ENCODE data around the gene ZSWIM7. TPM values are rescaled to one million over a fixed set of nuclear protein-coding genes. Genes with fewer than 3 reads are reported as not detected.

ZSWIM7 gene
- total RNA-seq, 2 experiments from 2014 or later: 19.6 to 21.8 TPM

DNA sequence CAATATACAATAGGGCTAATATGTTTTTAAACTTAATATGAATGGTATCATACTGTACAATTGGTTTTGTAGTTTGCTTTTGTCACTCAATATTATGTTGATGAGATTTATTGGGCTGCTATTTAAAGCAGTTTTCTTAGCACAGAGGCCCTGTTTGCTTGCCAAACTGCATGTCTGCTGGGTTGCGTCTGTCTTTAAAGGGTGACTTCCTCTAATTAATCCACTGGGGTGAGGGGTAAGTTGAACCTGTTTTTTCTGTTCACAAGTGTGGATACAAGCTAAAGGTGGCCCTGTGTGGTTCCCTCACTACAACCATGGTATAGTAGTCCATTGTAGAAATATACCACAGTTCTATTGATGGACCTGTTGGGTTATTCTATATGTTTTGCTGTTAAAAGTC lies 19.8 kb upstream of the ZSWIM7 start:
- ATAC-seq (ENCODE audit: low read depth) (no peak), DNase-seq (no peak)
- H3K27ac Mint-ChIP-seq: no peak overlapping the region
- POLR2A ChIA-PET: no interaction called here
- H3K4me3 Mint-ChIP-seq: no peak overlapping the region
- H3K4me1 Mint-ChIP-seq: peaks cover 18% of the 10 kb centered on the region
- no peaks in the 10 kb centered on the region for H3K27me3 Mint-ChIP-seq
- no peaks in the 10 kb centered on the region for H3K9me3 Mint-ChIP-seq
- peaks cover 40% of the 10 kb centered on the region for H3K36me3 Mint-ChIP-seq

DNA sequence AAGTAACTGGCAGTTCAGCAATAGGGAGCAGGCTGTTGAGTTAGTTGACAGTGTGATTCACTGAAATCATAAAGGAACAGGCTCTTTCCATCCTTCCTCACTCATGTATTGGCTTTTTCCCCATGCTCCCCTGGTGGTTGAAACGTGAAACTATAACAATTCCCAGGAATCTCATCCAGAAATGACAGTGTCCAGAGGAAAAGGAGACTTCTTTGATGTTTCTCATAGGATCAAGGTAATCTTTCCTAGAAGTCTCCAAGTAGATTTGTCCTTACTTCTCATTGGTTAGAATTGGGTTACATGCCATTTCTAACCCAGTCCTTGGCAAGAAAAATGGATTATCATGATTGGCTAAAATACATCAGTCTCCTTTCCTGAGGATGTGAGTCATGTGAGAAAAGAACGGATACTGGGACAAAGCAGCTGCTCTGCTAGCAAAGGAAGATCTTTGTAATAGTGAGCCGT lies 14.5 kb upstream of the ZSWIM7 start:
- Mint-ChIP-seq H3K36me3 (peaks cover 25% of the 10 kb centered on the region), H3K27me3 (no peaks in the 10 kb centered on the region), H3K9me3 (no peaks in the 10 kb centered on the region), H3K4me3 (no peak overlapping the region), H3K27ac (no peak overlapping the region), H3K4me1 (peaks cover 6% of the 10 kb centered on the region)
- ATAC-seq (ENCODE audit: low read depth): no peak
- POLR2A ChIA-PET: no interaction called here
- no peak for DNase-seq

DNA sequence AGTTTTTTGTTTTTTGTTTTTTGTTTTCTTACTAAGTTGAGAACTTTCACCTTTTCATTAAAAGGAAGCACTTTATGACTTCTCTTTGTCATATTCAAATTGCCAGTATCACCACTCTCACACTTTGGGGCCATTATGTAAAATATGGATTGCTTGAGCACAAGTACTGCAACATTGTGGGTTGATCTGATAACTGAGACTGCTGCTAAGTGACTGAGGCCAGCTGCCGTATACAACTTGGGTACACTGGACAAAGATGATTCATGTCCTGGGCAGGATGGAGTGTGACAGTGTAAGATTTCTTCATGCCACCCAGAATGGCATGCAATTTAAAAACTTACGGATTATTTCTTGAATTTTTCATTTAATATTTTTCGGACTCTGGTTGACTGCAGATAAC lies 7.9 kb upstream of the ZSWIM7 start:
- H3K9me3 Mint-ChIP-seq: no peaks in the 10 kb centered on the region
- no peak for ATAC-seq (ENCODE audit: low read depth)
- peaks cover 8% of the 10 kb centered on the region for H3K4me1 Mint-ChIP-seq
- H3K27ac Mint-ChIP-seq: no peak overlapping the region
- POLR2A ChIA-PET: no interaction called here
- no peak for DNase-seq
- H3K4me3 Mint-ChIP-seq: no peak overlapping the region
- H3K27me3 Mint-ChIP-seq: no peaks in the 10 kb centered on the region
- H3K36me3 Mint-ChIP-seq: peaks cover 49% of the 10 kb centered on the region

DNA sequence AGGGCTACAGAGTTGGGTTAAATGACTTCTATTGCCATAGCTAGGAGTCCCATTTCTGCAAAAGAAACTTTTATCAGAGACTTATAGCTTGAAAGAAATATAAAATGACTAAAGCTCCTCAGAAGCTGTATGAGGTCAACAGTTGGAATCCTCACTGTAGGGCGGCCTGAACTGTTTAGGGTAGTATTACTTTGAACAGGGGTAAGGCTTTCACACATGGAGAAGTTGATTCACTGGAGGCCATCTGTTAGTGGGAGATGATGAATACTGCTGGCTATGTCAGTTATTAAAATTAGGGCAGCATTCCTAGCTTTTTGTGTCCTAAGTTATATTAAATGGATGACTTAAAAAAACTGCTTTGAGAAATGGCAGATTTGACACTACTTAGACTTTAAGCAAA lies 6.1 kb upstream of the ZSWIM7 start:
- Mint-ChIP-seq H3K4me1 (peaks cover 21% of the 10 kb centered on the region), H3K4me3 (no peak overlapping the region), H3K27ac (no peak overlapping the region), H3K36me3 (peaks cover 61% of the 10 kb centered on the region), H3K9me3 (no peaks in the 10 kb centered on the region), H3K27me3 (no peaks in the 10 kb centered on the region)
- POLR2A ChIA-PET: interaction anchor here (0.6 kb wide), 1 partner anchor 19 kb away, joined by 3 read pairs; no protein-coding TSS in a partner anchor
- no peak for DNase-seq
- no peak for ATAC-seq (ENCODE audit: low read depth)

DNA sequence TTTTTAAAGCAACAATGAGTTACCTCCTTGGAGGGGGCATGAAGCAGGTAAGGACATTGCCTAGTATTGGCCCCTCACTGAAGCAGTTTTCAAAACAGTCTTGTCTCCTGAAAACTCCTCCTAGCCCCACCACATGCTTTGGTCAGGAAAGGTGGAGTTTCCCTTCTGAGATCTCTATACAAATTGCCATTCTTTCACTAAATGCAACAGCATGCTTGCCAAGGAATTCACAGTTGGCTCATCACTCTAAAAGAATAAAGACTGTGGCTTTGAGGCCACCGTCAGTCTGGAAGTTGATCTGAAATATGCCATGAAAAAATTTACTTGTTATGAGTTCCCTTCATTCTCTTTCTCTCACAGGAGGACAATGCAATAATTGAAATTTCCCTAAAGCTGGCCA lies 4.3 kb upstream of the ZSWIM7 start:
- Mint-ChIP-seq H3K4me1 (peaks cover 25% of the 10 kb centered on the region), H3K27me3 (no peaks in the 10 kb centered on the region), H3K27ac (no peak overlapping the region), H3K4me3 (no peak overlapping the region), H3K9me3 (no peaks in the 10 kb centered on the region), H3K36me3 (peaks cover 60% of the 10 kb centered on the region)
- POLR2A ChIA-PET: no interaction called here
- no peak for DNase-seq
- no peak for ATAC-seq (ENCODE audit: low read depth)

DNA sequence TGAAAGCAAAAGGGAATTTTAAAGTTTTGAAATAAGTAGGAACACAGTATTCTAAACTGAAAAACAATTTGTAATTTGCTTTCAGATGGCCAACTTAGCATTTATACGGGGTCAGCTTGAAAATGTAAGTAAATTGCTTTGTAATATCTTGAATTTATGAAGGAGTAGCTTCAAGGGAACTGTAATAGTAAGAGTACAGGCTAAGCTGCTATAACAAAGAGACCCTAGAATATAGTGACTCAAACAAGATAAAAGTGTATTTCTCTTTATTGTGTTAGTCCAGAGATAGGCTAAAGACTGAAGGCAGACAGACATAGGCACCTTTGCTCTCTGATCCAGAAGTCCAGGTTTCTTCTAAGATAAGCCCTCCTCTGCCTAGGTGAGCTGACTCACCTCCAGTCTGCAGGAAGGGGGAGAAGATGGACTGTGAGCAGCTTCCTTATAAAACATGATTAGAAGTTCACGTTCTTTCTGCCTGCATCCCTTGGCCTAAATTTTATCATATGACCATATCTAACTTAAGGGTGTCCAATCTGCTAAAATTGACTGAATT lies 3.3 kb upstream of the ZSWIM7 start:
- peaks cover 50% of the 10 kb centered on the region for H3K36me3 Mint-ChIP-seq
- peaks cover 23% of the 10 kb centered on the region for H3K4me1 Mint-ChIP-seq
- no peaks in the 10 kb centered on the region for H3K27me3 Mint-ChIP-seq
- H3K4me3 Mint-ChIP-seq: no peak overlapping the region
- H3K9me3 Mint-ChIP-seq: no peaks in the 10 kb centered on the region
- DNase-seq (no peak), ATAC-seq (ENCODE audit: low read depth) (no peak)
- POLR2A ChIA-PET: no interaction called here
- no peak overlapping the region for H3K27ac Mint-ChIP-seq

DNA sequence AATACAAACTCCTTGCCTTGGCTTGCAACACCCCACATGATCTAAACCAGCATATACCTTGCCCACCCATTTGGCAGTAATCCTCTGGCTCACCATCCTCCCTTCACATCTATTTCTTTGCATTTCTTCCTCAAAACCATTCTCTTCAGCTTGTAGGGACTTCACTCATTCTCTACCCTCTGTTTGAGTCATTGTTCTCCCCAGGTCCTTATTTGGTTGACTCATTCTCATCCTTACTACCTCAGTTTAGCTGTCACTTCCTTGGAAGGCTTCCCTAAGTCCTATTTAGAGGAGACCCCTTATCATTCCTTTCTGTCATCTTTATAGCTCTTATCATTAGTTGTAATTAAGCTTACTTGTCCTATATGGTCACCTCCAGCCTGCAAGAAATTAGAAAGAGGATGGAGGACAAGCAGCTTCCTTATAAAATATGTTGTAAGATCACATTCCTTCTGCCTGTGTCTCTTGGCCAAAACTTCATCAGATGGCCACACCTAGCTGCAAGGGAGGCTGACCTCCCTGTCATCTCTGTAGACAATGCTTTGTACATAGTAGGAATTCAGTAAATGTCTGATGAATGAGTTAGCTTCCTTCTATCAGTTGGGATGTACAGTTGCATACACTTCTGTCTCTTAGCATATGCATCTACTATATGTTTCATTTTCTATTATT lies 1.9 kb upstream of the ZSWIM7 start:
- DNase-seq (no peak), ATAC-seq (ENCODE audit: low read depth) (no peak)
- POLR2A ChIA-PET: interaction anchor here (0.6 to 4.7 kb wide), 4 partner anchors 11 to 147 kb away, joined by 3 to 37 read pairs (median 4); partner anchors contain the start of gene ADORA2B
- peak overlapping the region; percentile 86 for H3K27ac Mint-ChIP-seq
- H3K4me1 Mint-ChIP-seq: peaks cover 26% of the 10 kb centered on the region
- peak overlapping the region; percentile 89 for H3K4me3 Mint-ChIP-seq
- H3K27me3 Mint-ChIP-seq: no peaks in the 10 kb centered on the region
- peaks cover 44% of the 10 kb centered on the region for H3K36me3 Mint-ChIP-seq
- H3K9me3 Mint-ChIP-seq: no peaks in the 10 kb centered on the region

DNA sequence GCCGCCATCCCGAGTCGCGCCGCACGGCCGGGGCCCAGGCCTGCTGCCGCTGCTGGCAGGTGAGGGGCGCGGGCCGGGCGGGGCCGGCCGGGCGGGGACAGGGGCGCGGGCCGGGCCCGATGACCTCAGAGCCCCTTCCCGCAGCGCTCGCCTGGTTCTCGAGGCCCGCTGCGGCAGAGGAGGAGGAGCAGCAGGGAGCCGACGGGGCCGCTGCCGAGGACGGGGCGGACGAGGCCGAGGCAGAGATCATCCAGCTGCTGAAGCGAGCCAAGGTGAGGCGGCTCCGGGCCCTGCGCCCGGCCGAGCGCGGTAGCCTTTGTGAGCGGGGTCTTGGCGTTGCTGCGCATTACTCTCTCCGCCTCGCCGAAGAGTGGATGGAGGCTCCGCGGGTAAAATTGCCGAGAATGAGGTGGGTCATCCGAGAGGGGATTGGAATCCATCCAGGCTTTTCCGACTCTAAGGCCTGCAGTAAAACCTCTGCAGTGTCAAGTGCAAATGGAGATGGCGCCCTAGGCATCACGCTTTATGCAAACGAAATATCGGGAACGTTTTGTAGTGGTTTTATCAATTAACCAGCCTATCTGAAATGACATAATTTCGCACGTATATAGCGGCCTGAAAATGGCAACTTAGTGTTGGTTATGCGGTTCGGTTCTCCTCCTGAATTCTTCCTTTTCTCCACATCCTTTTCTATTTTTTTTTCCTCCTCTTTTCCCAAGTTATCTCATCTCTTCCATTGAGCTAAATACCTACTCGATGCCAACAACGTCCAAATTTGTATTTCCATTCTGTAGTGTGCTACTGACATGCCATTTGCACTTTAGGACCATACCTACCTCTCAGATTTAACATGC lies 697 bp upstream of the ZSWIM7 start:
- Mint-ChIP-seq H3K27me3 (no peaks in the 10 kb centered on the region), H3K4me1 (peaks cover 26% of the 10 kb centered on the region), H3K9me3 (no peaks in the 10 kb centered on the region), H3K4me3 (peak overlapping the region; percentile 89), H3K27ac (peak overlapping the region; percentile 86), H3K36me3 (peaks cover 41% of the 10 kb centered on the region)
- ATAC-seq (ENCODE audit: low read depth) (peak; percentile 36), DNase-seq (no peak)
- POLR2A ChIA-PET: interaction anchor here (0.6 to 4.7 kb wide), 9 partner anchors 11 to 416 kb away, joined by 3 to 37 read pairs (median 4); partner anchors contain the start of genes ADORA2B, NCOR1 and PIGL

DNA sequence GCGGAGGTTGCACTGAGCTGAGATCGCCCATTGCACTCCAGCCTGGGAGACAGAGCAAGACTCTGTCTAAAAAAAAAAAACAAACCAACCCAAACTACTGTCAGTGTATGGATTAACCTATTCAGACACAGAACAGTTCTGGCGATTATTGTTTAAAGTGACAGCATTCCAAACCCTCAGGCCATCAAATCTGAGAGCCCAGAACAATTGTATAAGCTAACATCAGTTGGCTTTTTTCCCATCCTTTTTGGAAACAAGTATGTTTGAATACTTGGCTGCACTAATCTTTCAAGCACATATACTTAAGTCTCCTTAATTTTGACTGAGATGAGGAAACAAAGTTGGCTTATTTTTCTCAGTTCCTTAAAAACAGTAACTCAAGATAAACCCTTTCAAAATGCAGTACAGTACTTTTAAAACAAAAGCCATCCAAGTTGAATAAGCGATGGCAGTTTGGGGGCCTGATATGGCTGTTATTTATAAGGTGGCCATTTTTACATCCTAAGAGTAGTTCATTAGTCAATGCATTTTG lies 1.4 kb downstream of the ZSWIM7 start:
- no peaks in the 10 kb centered on the region for H3K27me3 Mint-ChIP-seq
- DNase-seq (no peak), ATAC-seq (ENCODE audit: low read depth) (no peak)
- POLR2A ChIA-PET: interaction anchor here (4.7 kb wide), 1 partner anchor 53 kb away, joined by 37 read pairs; the partner anchor contains the start of gene ADORA2B
- peak overlapping the region; percentile 97 for H3K4me3 Mint-ChIP-seq
- H3K4me1 Mint-ChIP-seq: peaks cover 26% of the 10 kb centered on the region
- H3K36me3 Mint-ChIP-seq: peaks cover 29% of the 10 kb centered on the region
- H3K27ac Mint-ChIP-seq: peak overlapping the region; percentile 99
- no peaks in the 10 kb centered on the region for H3K9me3 Mint-ChIP-seq

DNA sequence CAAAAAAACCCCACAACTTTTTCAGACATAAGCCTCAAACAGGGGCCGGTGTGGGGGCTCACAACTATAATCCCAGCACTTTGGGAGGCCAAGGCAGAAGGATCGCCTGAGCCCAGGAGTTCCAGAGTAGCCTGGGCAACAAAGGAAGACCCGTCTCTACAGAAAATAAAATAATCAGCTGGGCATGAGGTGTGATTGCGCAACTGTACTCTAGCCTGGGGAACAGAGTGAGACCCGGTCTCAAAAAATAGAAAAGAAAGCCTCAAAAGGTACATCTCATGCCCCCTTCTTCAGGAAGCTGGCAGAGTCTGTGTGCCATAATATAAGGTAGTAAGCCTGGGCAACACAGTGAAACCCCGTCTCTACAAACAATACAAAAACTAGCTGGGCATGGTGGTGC lies 3.2 kb downstream of the ZSWIM7 start:
- peaks cover 11% of the 10 kb centered on the region for H3K36me3 Mint-ChIP-seq
- POLR2A ChIA-PET: no interaction called here
- H3K27me3 Mint-ChIP-seq: no peaks in the 10 kb centered on the region
- H3K4me1 Mint-ChIP-seq: peaks cover 17% of the 10 kb centered on the region
- no peak overlapping the region for H3K27ac Mint-ChIP-seq
- H3K4me3 Mint-ChIP-seq: no peak overlapping the region
- ATAC-seq (ENCODE audit: low read depth) (no peak), DNase-seq (no peak)
- H3K9me3 Mint-ChIP-seq: no peaks in the 10 kb centered on the region

DNA sequence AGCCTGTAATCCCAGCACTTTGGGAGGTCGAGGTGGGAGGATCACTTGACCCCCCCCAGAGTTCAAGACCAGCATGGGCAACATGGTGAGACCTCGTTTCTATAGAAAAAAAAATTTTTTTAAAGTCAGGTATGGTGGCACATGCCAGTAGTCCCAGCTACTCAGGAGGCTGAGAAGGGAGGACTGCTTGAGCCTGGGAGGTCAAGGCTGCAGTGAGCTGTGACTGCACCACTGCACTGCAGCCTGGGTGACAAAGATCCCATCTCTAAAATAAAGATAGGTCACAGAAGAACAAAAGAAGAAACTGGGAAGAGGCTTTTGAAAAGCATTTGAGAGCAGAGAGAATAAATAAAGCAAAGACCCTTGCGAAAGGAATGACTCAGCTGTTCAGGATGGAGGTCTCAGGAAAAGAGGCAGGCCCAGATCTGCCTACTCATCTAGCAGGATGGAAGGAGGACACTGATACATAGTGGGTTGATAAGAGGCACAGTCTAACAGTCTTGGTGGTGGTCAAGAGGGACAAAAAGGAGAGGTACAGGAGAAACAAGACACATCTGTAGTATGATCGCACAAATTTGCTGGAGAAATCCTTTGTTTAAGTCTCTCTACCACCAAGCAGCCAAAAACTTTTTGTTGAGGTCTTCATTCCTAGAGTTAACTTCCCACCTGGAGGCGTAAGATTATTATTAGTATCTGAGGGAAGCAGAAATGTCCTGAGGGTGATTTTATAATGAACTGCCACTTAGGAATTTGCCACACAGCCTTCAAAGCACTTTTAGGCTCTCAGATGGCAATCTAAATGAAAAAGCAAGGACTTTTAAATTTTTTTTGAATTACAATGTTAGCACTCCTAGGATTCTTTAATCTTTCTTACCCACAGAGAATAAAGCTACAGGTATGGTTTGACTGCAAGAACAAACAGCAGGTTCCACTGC lies 17.6 kb downstream of the ZSWIM7 start:
- H3K4me3 Mint-ChIP-seq: no peak overlapping the region
- ATAC-seq (ENCODE audit: low read depth) (no peak), DNase-seq (no peak)
- no peaks in the 10 kb centered on the region for H3K27me3 Mint-ChIP-seq
- H3K4me1 Mint-ChIP-seq: peaks cover 21% of the 10 kb centered on the region
- H3K27ac Mint-ChIP-seq: peak overlapping the region; percentile 46
- peaks cover 47% of the 10 kb centered on the region for H3K36me3 Mint-ChIP-seq
- POLR2A ChIA-PET: no interaction called here
- H3K9me3 Mint-ChIP-seq: no peaks in the 10 kb centered on the region

DNA sequence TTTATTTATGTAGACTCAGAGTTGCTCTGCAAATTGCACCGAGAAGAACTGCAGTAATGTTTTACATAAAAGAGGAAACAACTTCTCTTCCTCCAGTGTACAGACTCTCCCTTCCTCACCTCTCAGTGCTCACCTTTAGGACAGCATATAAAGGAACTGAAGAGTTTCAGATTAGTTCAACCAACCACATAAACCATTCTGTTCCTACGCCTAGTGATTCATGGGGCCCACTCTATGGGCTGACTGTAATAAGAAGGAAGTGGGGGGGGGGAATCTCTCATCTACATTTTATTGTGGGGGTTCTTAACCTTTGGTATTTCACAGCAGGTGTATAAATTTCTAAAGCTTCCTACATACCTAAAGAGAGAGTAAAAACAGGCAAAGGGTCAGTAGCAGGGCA lies 18.3 kb downstream of the ZSWIM7 start:
- Mint-ChIP-seq H3K4me3 (peak overlapping the region; percentile 22), H3K27me3 (no peaks in the 10 kb centered on the region), H3K27ac (peak overlapping the region; percentile 31), H3K36me3 (peaks cover 43% of the 10 kb centered on the region), H3K9me3 (no peaks in the 10 kb centered on the region), H3K4me1 (peaks cover 23% of the 10 kb centered on the region)
- DNase-seq (no peak), ATAC-seq (ENCODE audit: low read depth) (peak; percentile 97)
- POLR2A ChIA-PET: no interaction called here

All from activated naive CD8-positive, alpha-beta T cell treated with anti-CD3 and anti-CD28 coated beads, Interleukin-2, amount 10 ng/mL, durations not matched to agents 7 days and 5 days (primary cell).